WTC11 (cell line): ENCODE measurements around the gene ACP3. TPM values are rescaled to one million over a fixed set of nuclear protein-coding genes. Genes with fewer than 3 reads are reported as not detected.

Source experiments
- ATAC-seq: fragments of 200-7000 bp; cut with Tn5 transposase; 2 replicates; pipeline ENCODE4 v1.10.0; 2021; ENCODE audit warnings: mild to moderate bottlenecking, moderate library complexity
- CTCF ChIA-PET: fragments of 300-600 bp; sonication (Branson Sonifier 250); formaldehyde crosslinking; loops from one replicate; lab custom pipeline; 2021; ENCODE audit warnings: antibody characterized with exemption; lab: Charles Lee
- POLR2A ChIA-PET: fragments of 350-600 bp; sonication (Branson Sonifier 250); formaldehyde crosslinking; loops from one replicate; lab custom pipeline; 2021; ENCODE audit warnings: antibody characterized with exemption; lab: Charles Lee
- DNase-seq: peaks from one replicate; pipeline ENCODE4 v3.0.0; 2021; ENCODE audit warnings: low spot score
- H3K27ac Mint-ChIP-seq: 2 replicates; pipeline ENCODE4 v1.8.0; 2021; ENCODE audit warnings: mixed read lengths
- H3K27me3 Mint-ChIP-seq: 2 replicates; pipeline ENCODE4 v1.8.0; 2021; ENCODE audit warnings: low read depth, mild to moderate bottlenecking, moderate library complexity, mixed read lengths
- H3K36me3 Mint-ChIP-seq: 2 replicates; pipeline ENCODE4 v1.8.0; 2021; ENCODE audit warnings: mixed read lengths
- H3K4me1 Mint-ChIP-seq: 2 replicates; pipeline ENCODE4 v1.8.0; 2022; ENCODE audit warnings: mixed read lengths
- H3K4me3 Mint-ChIP-seq: 2 replicates; pipeline ENCODE4 v1.8.0; 2021; ENCODE audit warnings: mild to moderate bottlenecking, moderate library complexity, mixed read lengths
- H3K9me3 Mint-ChIP-seq: 2 replicates; pipeline ENCODE4 v1.8.0; 2021; ENCODE audit warnings: mixed read lengths
- CBFB ChIP-seq: sonication (generic); formaldehyde crosslinking; IDR thresholded peaks from 2 replicates; pipeline ENCODE4 v1.8.1; 2022; ENCODE audit warnings: mild to moderate bottlenecking, low read depth, missing genetic modification reagents
- E2F5 ChIP-seq: sonication (generic); formaldehyde crosslinking; IDR thresholded peaks from 2 replicates; pipeline ENCODE4 v1.8.1; 2022; ENCODE audit warnings: mild to moderate bottlenecking, moderate library complexity, missing genetic modification reagents
- ERG ChIP-seq: fragments of 250-450 bp; sonication (Bioruptor Pico); IDR thresholded peaks from 2 replicates; pipeline ENCODE4 v1.8.0; 2021; ENCODE audit warnings: mild to moderate bottlenecking
- FOXJ3 ChIP-seq: sonication (generic); formaldehyde crosslinking; IDR thresholded peaks from 2 replicates; pipeline ENCODE4 v1.9.0; 2021; ENCODE audit warnings: missing genetic modification reagents, mild to moderate bottlenecking, borderline replicate concordance
- GABPB1 ChIP-seq: sonication (generic); formaldehyde crosslinking; IDR thresholded peaks from 2 replicates; pipeline ENCODE4 v1.8.1; 2023; ENCODE audit warnings: mild to moderate bottlenecking, missing genetic modification reagents
- HMGXB4 ChIP-seq: sonication (generic); formaldehyde crosslinking; IDR thresholded peaks from 2 replicates; pipeline ENCODE4 v1.8.1; 2023; ENCODE audit warnings: mild to moderate bottlenecking, moderate library complexity, missing genetic modification reagents
- IRF1 ChIP-seq: sonication (generic); formaldehyde crosslinking; IDR thresholded peaks from 2 replicates; pipeline ENCODE4 v1.8.0; 2023; ENCODE audit warnings: missing genetic modification reagents
- IRF2 ChIP-seq: sonication (generic); formaldehyde crosslinking; IDR thresholded peaks from 2 replicates; pipeline ENCODE4 v1.8.0; 2022; ENCODE audit warnings: low read depth, missing genetic modification reagents, borderline replicate concordance
- JUN ChIP-seq: sonication (generic); formaldehyde crosslinking; IDR thresholded peaks from 2 replicates; pipeline ENCODE4 v1.8.0; 2023; ENCODE audit warnings: mild to moderate bottlenecking, missing genetic modification reagents
- KAT7 ChIP-seq: sonication (generic); formaldehyde crosslinking; IDR thresholded peaks from 2 replicates; pipeline ENCODE4 v1.8.1; 2023; ENCODE audit warnings: missing genetic modification reagents, mild to moderate bottlenecking, borderline replicate concordance
- MYBL2 ChIP-seq: sonication (generic); formaldehyde crosslinking; IDR thresholded peaks from 2 replicates; pipeline ENCODE4 v1.8.1; 2023; ENCODE audit warnings: mild to moderate bottlenecking, moderate library complexity, missing genetic modification reagents
- NR2C2 ChIP-seq: sonication (generic); formaldehyde crosslinking; IDR thresholded peaks from 2 replicates; pipeline ENCODE4 v1.8.0; 2022; ENCODE audit warnings: mild to moderate bottlenecking, missing genetic modification reagents
- PREB ChIP-seq: sonication (generic); formaldehyde crosslinking; IDR thresholded peaks from 2 replicates; pipeline ENCODE4 v1.8.1; 2022; ENCODE audit warnings: mild to moderate bottlenecking, missing genetic modification reagents, moderate library complexity, borderline replicate concordance
- RELA ChIP-seq: sonication (generic); formaldehyde crosslinking; IDR thresholded peaks from 2 replicates; pipeline ENCODE4 v1.8.1; 2022; ENCODE audit warnings: missing genetic modification reagents, mild to moderate bottlenecking, borderline replicate concordance
- TCF7 ChIP-seq: sonication (generic); formaldehyde crosslinking; IDR thresholded peaks from 2 replicates; pipeline ENCODE4 v1.8.0; 2022; ENCODE audit warnings: mild to moderate bottlenecking, low read depth, missing genetic modification reagents, moderate library complexity
- TEAD1 ChIP-seq: sonication (generic); formaldehyde crosslinking; IDR thresholded peaks from 2 replicates; pipeline ENCODE4 v1.8.0; 2022; ENCODE audit warnings: mild to moderate bottlenecking, missing genetic modification reagents
- ZNF232 ChIP-seq: sonication (generic); formaldehyde crosslinking; IDR thresholded peaks from 2 replicates; pipeline ENCODE4 v1.8.0; 2022; ENCODE audit warnings: mild to moderate bottlenecking, missing genetic modification reagents
- ZNF263 ChIP-seq: sonication (generic); formaldehyde crosslinking; IDR thresholded peaks from 2 replicates; pipeline ENCODE4 v1.8.1; 2022; ENCODE audit warnings: low read depth, mild to moderate bottlenecking, moderate library complexity, missing genetic modification reagents
- ZNF281 ChIP-seq: sonication (generic); formaldehyde crosslinking; IDR thresholded peaks from 2 replicates; pipeline ENCODE4 v1.8.0; 2023; ENCODE audit warnings: mild to moderate bottlenecking, missing genetic modification reagents
- ZNF416 ChIP-seq: fragments of 250-450 bp; sonication (Bioruptor Pico); IDR thresholded peaks from 2 replicates; pipeline ENCODE4 v1.9.0; 2021; ENCODE audit warnings: mild to moderate bottlenecking, inconsistent platforms
- total RNA-seq: library from RNA; stranded (reverse); gene quantifications from 3 replicates; pipeline ENCODE4 v1.2.3, GENCODE V29; 2021

The ACP3 gene
- total RNA-seq, 1 experiment from 2014 or later: 2.5 TPM

GRCh38 chr3:132404276-132404675 lies 87.1 kb downstream of the ACP3 start:
- H3K36me3 Mint-ChIP-seq: no peaks in the 10 kb centered on the region
- no peaks in the 10 kb centered on the region; the same call in 1 of the 2 replicates for H3K27me3 Mint-ChIP-seq
- POLR2A ChIA-PET: no interaction called here
- TF ChIP-seq MYBL2 (no peak), KAT7 (CRISPR knock-in tag) (no peak), TCF7 (CRISPR knock-in tag) (no peak), ERG (CRISPR knock-in tag) (no peak), TEAD1 (no peak), CBFB (CRISPR knock-in tag) (no peak), IRF2 (CRISPR knock-in tag) (no peak), FOXJ3 (CRISPR knock-in tag) (no peak), HMGXB4 (CRISPR knock-in tag) (no peak), PREB (CRISPR knock-in tag) (no peak), E2F5 (no peak), JUN (CRISPR knock-in tag) (no peak), GABPB1 (CRISPR knock-in tag) (no peak), ZNF232 (no peak), IRF1 (CRISPR knock-in tag) (no peak), ZNF416 (CRISPR knock-in tag) (no peak), NR2C2 (CRISPR knock-in tag) (no peak), ZNF263 (no peak)
- H3K9me3 Mint-ChIP-seq: no peaks in the 10 kb centered on the region
- H3K27ac Mint-ChIP-seq: no peak overlapping the region
- DNase-seq (no peak), ATAC-seq (no peak)
- H3K4me3 Mint-ChIP-seq: no peak overlapping the region
- CTCF ChIA-PET: interaction anchor here (1.5 kb wide), 1 partner anchor 52 kb away, joined by 4 read pairs; no protein-coding TSS in a partner anchor
- H3K4me1 Mint-ChIP-seq: 0 out of 2 replicates have a peak, but pooled peaks cover 2% of the 10 kb centered on the region

- Mint-ChIP-seq H3K4me3 (no peak overlapping the region), H3K9me3 (no peaks in the 10 kb centered on the region), H3K36me3 (no peaks in the 10 kb centered on the region)
- ChIA-PET POLR2A (no interaction called here), CTCF (interaction anchor here (0.7 to 1.5 kb wide), 3 partner anchors 53 to 195 kb away, joined by 3 to 4 read pairs (median 3); no protein-coding TSS in a partner anchor)
- no peak for DNase-seq
- TF ChIP-seq ZNF281 (CRISPR knock-in tag) (no peak), RELA (CRISPR knock-in tag) (no peak)
- TF ChIP-seq, all 79 proteins: peak for 0
- no peak overlapping the region for H3K27ac Mint-ChIP-seq
- no peaks in the 10 kb centered on the region; the same call in 1 of the 2 replicates for H3K27me3 Mint-ChIP-seq
- no peaks in the 10 kb centered on the region for H3K4me1 Mint-ChIP-seq
- no peak for ATAC-seq
Measured at GRCh38 chr3:132405188-132405587, 88.0 kb downstream of the ACP3 start.
